ENCODE data around the gene APOL5.

Gene APOL5

DNA sequence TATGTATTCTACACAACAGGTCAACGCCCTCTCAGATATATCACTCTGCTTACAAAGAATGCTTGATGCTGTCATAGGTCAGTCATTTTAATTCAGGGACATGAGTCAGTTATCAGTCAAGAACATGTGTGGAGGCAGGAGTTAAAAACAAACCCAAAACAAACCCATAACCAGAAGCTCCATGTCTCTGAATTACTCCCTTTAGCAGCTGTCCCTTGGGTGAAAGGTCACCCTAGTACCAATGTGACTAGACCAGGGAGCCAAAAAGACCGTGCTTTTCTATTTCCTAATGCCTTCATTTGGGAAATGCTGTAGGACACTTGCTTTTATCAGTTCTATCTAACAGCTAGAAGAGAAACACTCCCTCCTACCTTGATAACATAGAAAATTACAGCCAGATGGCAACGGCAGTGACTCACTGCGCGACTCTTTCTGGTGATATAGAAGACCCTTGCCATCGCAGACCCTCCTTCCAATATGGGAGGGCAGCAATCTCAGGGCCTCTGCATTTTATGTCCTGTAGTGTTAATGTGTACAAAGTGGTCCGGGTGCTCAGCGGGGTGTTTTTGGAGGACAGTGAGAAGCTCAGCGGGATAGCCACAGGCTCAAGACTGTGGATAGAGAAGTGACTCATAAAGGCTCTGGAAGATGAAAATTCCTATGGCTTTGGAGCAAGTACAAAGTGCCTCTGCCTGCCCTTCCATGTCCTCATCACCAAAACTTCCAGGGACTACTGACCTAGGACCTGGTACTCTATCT lies 24.8 kb downstream of the APOL5 start:
- DNase-seq (ENCODE audit: low spot score): peak; percentile 74

DNA sequence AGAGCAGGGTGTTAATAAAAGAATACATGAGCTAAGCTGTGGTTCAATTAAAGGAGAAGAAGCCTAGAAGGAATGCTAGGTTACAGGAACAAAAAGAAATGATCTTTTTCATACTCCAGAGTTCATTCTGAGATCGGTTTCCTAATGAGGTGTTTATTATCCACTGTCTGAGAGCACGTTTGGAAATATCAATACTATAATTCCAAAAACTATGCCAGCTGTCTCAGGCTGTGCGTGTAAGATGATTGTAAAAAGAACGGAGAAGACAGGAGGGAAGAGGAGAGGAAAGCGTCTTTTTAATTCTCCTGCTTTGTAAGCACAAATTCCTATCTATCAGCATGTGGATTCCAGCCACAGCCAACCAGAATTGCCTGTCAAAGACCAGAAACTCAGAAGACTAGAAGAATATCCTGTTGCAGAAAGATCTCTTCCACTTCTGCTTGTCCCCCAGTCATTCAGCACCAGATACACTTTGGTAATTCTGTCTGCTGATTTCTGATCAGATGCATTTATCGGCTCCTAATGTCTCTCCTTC lies 25.7 kb downstream of the APOL5 start:
- DNase-seq (ENCODE audit: low spot score): peak; percentile 30

DNA sequence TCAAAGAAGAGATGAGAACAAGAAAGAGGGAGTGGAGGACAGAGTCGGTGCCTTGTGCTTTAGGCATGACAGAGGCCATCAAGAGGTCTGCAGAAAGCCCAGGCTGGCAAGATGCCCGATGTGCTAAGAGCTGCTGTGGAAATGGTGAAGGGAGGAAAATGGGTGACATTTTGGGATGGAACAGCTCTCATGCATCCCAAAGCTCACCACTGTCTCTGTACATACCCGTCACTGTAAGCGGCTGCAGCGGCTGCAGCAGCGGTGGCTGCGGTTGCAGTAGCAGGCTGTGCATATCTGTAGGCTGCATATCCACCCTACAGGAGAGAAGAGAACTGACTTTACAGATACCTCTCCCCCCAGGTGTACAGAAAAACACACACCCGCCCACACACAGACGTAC lies 28.6 kb downstream of the APOL5 start:
- no peak for DNase-seq (ENCODE audit: low spot score)

DNA sequence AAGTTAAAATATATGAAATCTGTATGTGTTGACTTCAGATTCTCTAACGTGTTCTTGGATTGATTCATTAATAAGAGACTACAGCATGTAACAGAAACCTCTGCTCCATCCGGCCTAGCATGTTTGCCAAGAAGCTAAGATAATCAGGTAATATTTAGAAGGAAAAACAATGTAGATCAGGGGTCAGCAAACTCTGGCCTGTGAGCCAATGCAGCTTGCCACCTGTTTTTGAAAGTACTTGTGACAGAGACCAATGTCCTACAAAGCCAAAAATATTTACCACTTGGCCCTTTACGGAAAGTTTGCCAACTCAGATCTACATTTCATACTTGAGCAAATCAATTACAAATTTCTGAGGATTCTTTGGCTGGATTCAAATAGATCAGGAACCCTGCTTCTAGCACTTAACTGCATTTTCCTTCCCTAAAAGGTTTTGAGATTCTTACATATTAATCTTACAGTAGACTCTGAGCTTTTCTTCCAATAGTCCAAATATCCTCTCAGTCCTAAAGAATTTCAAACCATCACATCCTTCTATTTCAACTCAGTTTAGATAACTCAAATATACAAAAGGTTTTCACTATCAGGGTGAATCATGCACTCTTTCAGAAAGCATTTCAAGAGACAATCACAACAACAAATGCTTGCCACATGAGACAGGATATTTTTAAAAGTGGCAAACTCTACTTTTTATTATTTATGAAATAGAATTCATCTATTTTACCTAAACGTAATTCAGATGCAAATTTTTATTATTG lies 29.5 kb downstream of the APOL5 start:
- DNase-seq (ENCODE audit: low spot score): no peak

DNA sequence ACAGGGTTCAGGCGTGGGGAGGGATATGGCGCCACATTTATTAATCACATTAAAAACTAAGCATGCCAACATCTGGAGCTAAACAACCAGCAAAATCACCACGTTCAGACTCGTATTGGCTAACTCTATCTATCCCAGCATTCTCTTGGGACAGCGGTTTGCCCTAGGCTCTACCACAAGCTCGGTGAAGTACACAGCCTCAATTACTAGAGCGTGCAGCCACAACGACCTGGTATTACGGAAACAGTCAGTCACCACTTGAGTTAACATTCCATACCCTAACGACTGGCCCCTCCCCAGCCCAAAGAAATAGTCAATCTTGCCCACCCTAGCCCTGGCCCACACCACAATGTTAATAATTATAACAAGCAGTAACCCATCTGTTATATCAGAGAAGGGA lies 32.1 kb downstream of the APOL5 start:
- DNase-seq (ENCODE audit: low spot score): no peak

DNA sequence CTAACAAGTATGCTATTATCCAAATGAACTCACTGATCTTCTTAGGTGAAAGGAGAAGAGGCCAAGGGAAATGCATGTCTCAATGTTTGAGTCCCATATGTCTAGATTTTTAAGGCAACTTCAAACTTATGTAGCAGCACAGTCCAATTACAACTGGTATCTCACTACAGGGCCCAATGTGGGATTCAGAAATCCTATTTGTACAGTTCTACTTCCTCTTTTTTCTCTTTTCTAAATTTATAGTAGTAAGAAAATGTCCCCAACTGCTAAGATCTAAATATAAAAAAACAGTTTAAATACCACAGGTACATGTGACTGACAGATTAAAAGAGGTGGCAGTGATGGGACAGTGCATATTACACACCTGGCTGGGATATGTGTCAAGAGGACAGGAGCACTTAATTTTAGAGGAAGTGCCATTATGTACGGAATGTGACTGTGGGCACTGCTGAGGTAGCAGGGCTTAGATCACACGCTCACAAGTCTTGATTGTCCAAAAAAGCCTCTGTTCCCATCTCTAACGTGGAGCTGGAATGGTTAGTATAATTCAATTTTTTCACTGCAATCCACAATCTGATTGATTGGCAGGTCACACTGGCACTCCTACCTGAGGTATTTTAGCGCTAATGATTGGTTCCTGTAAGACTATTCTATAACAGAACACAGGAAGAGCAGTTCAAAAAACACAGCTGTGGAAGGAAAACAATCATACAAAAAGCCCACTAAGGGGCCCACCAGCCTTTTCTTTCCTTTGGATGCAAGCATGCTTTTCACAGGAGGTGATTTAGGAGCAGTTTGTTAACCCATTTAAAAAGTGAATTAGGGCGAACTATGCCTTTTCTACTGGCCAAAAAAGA lies 34.6 kb downstream of the APOL5 start:
- DNase-seq (ENCODE audit: low spot score): no peak

GRCh38 chr22:35752863-35753189 lies 35.2 kb downstream of the APOL5 start:
- no peak for DNase-seq (ENCODE audit: low spot score)

GRCh38 chr22:35754761-35755160 lies 37.1 kb downstream of the APOL5 start:
- DNase-seq (ENCODE audit: low spot score): no peak

DNA sequence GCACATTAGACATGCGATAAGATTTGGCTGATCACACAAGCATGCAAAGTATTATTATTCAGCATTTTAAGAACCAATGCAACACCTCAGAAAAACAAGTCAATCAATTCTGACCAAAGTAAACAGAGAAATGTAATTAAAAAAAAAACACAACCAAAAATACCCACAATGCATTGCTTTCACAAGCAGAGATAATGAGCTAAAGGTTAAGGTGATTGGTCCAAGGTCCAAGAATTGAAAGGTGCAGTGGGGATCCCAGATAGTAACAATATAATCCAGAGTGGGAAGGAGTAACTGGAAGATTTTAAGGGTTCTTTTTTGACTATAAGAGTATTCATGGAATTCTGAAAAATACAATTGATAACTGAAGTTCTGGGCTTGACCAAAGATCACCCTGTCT lies 39.0 kb downstream of the APOL5 start:
- no peak for DNase-seq (ENCODE audit: low spot score)

- no peak for DNase-seq (ENCODE audit: low spot score)
Observed at GRCh38 chr22:35758394-35758793, 40.7 kb downstream of the APOL5 start.

DNA sequence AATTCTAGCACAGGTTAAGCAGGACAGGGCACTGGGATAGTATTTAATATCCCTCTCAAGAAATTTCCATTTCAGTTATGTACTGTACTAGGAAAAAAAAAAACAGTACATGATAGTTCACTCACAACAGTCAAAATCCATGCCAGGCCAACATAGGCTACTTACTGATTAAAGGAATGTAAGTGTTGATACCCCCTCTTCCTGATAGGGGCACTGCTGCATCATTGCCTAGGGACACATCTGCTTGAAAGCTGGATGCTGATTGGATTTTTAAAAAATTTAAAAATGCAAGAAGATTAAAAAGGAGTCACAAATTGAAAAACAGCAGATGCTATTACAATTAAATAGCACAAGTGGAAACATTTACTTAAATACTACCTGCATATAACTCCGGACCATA lies 43.4 kb downstream of the APOL5 start:
- DNase-seq (ENCODE audit: low spot score): peak; percentile 41

DNA sequence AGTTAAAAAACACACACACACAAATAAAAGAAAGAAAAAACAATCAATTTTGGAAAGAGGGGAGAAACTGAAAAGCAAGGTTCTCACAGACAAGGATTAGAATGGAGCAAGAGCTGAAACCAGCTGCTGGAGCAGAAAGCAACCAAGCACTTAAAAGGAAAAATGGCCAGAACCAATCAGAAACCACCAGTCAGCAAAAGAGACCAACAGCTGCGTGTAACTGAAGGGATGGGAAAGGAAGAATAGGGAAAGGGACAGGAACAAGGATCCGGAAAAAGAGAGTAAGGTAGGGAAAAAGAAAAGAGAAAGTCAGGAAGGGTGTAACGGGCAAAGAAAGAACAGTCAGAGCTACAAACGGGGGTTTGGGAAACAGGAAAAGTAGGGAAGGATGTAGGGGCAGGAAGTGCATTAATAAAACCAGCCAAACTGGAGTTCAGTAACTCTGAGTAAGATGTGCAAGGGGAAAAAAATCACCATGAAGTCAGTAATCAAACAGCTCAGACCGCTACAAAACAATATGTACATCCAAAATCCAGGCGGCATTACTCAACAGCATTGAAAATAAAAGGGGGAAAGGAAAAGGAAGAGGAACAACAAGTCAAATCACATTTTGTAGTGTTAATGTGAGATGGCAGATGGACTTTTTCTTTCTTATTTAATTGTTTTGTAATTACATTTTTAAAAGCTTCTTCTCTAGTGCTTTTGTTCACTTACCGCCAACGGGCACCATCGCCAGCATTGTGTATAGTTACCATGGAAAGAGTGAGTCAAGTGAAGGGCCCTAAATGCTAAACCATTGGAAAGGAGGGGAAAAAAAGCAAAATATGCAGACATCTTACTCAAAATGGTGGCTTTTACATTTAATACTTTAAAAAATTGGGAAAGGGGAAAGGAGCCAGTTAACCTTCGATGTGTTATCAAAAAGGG lies 49.2 kb downstream of the APOL5 start:
- DNase-seq (ENCODE audit: low spot score): no peak

GRCh38 chr22:35769974-35770373 lies 52.3 kb downstream of the APOL5 start:
- DNase-seq (ENCODE audit: low spot score): no peak

DNA sequence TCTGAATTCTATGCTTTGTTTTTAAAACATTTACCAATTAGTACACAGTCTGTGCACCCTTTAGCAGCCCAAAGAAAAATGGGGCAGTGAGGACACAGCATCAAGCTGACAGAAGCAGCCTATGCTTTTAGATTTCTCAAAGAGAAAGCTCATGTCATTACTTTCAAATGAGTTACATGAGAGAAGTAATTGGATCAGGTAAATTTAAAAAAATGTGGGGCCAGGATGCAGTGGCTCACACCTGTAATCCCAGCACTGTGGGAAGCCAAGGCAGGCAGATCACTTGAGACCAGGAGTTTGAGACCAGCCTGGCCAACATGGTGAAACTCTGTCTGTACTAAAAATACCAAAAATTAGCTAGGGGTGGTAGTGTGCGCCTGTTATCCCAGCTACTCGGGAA lies 57.7 kb downstream of the APOL5 start:
- DNase-seq (ENCODE audit: low spot score): no peak

DNA sequence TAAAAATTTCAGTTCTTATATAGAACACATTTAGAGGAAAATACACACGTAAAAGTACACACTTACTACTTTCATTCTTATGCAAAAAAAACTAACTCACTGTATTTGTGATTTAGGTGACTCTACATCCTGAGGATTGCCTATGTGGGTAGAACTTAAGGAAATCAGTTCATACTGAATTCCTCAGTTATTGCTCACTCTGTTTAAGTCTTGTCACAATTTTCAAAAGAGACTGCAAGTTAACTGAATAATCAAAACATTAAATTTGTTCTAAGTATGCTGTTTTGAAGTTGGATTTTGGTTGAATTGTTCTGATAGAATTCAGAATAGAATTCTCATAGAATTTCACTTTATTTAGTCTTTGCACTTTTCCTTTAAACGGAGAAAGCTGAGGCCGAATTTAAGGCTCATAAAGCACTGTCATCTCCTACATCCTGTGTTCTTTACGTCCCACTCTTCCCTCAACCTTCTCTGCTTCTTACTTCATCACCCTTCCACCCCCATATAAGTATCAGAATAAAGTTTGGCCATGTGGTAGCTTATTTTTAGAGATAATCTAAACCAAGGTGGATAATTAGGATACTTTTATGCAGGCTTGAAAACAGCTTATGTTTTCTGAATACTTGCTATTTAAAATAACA lies 59.8 kb downstream of the APOL5 start:
- peak; percentile 48 for DNase-seq (ENCODE audit: low spot score)

Measured in GM03348 (cell line).